LoVo (cell line): ENCODE measurements around the gene ZBTB37.
"Not testable (repeated sequence)": the region's sequence is repeated elsewhere in the genome, so short reads cannot be mapped to it uniquely, and the experiment has no call there.

Source experiments
- DNase-seq: peaks from one replicate; pipeline ENCODE4 v3.0.0-alpha.2; 2016; ENCODE audit warnings: low spot score

Gene ZBTB37

DNA sequence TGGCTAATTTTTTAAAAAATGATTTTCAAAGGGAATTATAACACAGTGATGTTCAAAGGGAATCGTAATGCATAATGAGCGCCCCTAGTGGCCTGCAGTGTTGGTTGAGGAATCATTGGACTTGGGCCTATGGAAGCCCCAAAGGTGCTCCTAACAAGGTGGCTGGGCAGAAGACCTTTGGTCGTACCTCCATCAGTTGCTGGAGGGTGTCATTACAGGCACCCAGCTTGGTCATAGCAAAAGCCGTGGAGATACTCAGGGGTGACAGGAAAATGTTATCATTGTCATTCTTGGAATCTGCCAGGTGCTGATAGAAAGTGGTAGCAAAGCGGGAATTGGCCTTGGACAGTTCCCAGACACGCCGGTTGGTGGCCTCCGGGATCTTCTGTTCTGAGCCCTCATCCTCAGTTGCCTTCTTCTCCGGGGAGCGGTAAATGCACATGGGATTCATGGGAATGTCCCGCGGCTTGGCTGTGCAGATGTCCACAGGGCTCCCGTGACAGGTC lies 46.2 kb downstream of the ZBTB37 start:
- peak; percentile 39 for DNase-seq

DNA sequence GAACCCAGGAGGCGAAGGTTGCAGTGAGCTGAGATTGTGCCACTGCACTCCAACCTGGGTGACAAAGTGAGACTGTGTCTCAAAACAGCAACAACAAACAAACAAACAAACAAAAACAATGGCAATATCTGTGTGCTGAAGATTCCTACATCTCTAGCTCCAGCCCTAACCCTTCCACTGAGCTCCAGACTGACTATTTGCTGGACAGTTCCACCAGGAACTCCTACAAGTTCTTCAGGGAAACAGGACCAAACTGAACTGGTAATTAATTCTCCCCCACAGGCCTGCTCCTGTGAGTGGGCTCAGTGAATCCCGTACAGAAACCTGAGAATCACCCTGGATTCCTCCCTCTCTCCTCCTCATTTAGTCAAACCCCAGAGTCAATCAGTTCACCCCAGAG lies 47.4 kb downstream of the ZBTB37 start:
- no peak for DNase-seq

DNA sequence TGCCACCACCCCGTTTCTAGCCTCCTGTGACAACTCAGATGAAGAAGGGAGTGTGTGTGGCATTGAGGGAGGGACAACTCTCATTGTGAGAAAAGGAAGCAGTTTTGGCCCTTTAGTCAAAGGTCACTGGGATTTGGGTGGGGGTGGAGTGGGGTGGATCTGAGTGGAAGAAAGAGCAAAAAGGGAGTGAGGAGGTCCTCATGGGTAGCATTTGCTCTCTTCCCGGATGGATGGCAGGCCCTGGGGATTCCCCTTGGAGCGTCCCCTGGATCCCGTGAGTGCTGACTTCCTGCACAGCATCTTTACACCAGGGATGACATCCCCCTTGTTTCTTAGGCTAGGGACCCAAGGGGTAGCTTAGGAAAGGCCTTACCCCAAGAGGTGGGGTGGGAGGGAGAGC lies 48.5 kb downstream of the ZBTB37 start:
- DNase-seq: no peak

DNA sequence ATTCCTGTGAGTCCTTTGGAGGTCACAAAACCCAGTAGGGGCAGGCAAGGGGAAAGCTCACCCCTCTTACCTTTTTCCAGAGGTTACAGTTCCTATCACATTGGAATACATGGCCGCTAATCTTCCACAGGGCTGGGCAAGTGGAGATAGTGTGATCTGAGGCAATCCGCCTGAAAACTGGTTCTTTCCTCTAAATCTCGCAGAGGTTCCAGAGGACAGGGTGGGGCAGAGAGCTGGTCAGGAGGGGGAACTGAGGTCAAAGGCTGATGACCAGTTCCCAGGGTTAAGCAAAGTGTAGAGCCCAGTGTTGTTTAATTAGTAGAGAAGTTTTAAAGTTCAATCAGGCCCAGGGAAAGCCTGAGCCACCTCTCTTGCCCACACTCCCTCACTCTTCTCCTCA lies 49.0 kb downstream of the ZBTB37 start, which contains the start of gene SERPINC1:
TSS of gene SERPINC1 (minus strand) at position 179 of the 400 bp plus-strand sequence. CDS start at position 111, 68 bp downstream.
- no peak for DNase-seq

DNA sequence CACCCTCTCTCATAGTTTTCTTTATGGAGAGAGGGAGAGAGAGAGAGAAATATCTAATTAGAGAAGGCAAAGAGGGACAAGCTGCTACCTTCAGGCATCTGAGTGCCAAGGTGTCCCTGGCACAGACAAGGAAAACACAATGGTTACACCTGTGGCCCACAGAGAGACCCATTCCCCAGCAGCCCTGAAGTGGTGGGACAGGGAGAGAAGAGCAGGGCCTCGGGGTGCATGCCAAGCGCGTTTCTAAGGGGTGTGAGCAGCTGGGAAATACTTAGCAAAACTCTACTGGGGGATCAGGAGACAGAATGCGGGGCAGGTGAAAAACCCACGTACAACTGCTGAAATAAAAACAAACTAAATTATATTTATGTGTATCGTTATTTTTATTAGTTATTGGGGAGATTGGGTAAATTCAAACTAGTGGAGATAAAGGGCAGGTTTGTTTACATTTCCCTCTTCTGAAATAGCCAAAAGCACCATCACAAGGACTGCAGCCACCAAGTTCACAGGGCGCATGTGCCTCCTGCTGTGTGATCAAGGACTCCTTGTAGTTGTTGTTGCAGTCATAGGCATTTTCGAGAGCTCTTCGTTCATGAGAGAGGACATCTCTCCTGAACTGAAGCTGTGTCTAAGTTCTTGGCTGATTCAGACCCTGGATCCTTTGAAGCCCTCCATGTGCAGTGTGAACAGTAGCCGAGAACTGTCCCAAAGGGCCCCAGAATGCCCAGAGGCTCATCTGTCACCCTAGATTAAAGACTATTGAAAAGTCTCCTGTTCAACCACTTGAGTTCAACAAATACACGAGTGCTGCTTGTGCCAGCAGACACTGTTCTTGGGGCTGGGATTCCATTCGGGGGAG lies 49.7 kb downstream of the ZBTB37 start:
- no peak for DNase-seq

DNA sequence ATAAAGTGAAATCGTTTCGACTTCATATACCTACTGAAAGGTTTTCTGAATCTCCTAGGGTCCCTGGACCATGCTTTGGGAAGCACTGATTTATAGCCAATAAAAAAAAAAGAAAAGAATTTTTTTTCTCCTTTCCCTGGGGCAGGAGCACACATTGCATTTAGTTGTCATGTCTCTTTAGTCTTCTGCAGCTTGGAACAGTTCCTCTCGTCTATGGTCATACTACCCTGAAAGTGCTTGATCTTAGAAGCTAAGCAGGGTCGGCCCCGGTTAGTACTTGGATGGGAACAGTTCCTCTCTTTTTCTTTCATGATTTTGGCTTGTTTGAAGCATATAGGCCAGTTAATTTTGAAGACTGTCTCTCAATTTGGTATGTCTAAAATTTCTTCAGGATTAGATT lies 52.7 kb downstream of the ZBTB37 start:
- DNase-seq: no peak

DNA sequence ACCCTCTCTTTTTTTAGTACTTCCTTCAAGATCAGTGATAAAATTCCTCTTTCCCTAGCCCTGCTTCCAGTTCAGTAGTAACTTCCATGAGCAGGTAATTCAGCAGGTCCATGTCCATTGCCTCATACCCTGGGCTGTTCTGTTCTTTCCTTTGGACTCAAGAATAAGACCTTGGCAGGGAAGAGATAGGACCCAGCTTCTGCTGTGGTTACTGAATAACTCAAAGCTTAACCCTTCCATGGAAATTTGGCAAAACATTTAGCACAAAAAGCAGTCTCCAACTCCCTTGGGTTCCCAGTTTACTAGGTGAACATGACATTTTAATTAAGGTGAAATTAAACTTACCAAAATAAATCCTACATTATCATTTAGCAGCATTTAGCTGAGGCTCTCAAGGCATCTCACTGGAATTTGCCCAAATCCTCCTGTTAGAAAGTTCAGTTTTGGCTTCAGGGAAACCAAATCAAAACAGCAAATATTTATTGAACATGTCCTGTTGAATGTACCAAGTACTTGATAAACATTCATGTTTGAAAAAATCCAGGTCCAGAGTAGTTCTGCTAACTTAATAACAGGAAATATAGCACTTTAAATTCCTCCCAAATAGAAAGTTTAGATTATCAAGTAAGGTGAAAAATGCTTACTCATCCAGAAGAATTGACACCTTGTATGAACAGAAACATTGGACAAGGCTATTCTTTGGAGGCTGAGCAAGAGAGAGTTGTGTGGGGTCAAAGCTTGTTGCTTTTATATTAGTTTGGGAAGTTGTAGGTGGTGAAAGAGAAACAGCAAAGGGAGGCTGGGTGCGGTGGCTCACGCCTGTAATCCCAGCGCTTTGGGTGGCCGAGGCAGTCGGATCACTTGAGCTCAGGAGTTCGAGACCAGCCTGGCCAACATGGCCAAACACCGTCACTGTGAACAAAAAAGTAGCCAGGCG lies 57.4 kb downstream of the ZBTB37 start:
- no peak for DNase-seq

DNA sequence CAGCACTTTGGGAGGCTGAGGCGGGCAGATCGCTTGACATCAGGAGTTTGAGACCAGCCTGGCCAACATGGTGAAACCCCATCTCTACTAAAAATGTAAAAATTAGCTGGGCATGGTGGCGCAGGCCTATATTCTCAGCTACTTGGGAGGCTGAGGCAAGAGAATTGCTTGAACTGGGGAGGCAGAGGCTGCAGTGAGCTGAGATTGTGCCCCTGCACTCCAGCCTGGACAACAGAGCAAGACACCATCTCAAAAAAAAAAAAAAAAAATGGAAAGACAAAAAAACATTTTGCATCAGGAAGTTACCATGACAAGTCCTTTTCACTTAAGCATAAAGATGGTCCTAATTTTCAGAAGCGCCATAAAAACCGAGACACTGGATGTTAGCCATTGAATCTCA lies 62.4 kb downstream of the ZBTB37 start:
- not testable (repeated sequence) for DNase-seq

DNA sequence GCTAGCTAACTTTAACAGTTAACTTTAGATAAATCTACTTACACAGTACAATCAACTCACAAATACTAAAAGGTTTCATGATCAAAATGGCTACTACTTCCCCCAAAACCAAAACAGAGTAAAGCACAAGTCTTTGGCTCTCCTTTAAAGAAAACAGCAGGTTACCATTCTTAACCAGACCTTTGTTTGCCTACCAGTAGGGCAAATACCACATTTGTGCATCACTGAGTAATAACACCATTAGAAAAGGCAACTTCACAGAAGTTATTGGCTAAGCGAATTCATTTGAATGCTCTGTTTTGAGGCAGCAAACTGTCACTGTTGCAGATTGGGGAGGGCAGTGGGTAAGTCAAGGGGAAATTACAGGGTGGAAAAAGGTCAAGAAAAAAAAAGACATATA lies 66.3 kb downstream of the ZBTB37 start:
- DNase-seq: no peak

DNA sequence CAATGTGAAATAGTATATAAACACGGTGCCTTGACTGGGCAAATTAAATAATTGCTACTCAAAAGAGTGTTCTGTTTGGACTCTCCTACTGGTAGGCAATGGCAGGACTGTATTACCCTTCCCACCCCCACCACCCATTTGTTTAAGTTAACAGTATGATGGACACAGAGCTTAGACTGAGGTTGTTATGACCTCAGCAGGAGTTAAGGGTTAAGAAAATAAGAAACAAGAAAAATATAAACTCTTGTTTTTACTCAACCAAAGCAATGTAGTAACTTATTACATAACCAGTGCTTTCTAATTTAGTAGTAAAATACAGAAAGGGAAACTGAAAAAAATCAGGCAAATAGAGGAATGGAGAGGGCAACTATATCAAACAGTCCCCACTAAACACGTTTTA lies 68.9 kb downstream of the ZBTB37 start:
- no peak for DNase-seq

DNA sequence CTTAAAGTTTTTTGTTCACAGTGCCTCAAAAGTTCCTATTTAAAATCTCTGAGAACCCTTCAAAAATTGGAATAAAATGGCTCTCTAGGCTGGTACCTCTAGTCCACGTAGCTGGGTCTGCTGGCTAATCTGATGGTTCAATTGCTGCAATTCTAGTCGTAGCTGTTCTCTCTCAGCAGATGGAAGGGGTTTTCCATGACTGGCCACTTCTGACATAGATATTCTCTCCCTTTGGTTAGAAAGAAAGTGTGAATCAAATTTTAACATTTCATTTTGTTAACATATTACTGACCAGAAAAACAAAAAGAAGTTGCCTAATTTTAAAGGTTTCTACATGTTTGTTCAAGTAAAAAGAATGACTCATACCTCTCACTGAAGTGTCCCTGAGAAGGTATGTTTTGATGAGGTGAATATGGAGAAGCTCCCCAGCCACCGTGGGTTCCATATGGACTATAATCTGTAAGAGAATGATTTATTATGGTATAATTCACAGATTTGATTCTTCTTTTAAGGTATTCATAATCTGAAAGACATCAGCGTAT lies 78.3 kb downstream of the ZBTB37 start:
- DNase-seq: no peak

DNA sequence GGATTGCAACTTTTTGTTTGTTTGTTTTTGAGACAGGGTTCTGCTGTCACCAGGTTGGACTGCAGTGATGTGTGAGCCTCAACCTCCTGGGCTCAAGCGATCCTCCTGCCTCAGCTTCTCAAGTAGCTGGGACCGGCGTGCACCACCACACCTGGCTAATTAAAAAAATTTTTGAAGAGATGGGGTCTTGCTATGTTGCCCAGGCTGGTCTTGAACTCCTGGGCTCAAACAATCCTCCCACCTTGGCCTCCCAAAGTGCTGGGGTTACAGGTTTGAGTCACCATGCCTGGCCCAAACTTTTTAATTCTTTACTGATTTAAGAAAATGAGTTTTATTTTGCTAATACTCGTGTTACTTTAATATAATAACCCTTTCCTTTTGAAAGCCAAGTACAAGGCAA lies 80.4 kb downstream of the ZBTB37 start:
- no peak for DNase-seq
